ENCODE data around the gene MED1. TPM values are rescaled to one million over a fixed set of nuclear protein-coding genes. Genes with fewer than 3 reads are reported as not detected.

MED1 gene
- total and polyA plus RNA-seq, 2 of the 4 experiments (the other 2 are of a cell fraction), result 16.9 to 24.2 TPM

DNA sequence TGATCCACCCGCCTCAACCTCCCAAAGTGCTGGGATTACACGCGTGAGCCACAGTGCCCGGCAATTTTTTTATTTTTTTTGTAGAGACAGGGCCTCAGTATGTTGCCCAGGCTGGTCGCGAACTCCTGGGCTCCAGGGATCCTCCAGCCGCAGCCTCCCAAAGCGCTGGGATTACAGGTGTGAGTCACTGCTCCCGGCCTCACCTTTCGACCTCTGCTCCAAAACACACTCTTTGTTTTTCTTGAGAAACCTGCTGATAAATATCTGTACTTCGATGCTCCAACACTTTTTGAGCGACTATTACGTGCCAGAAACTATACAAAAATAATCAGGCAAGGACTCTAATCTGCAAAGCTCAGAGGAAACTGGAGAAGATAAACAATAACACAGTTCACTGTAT lies 1.0 kb downstream of the MED1 start:
- peak overlapping the region; percentile 99; the same call in 1 of the 2 replicates for H3K9ac ChIP-seq (ENCODE audit: low read depth, low read length)
- peaks cover 19 to 41% of the 10 kb centered on the region in 2 experiments for H3K79me1 ChIP-seq (ENCODE audit: low read depth in 1 of 2, low read length in 2 of 2)
- H3K4me1 ChIP-seq (ENCODE audit: control insufficient read depth, insufficient read depth, low read length), result peaks cover 3% of the 10 kb centered on the region; the same call in 1 of the 2 replicates
- no peak overlapping the region for H3K14ac ChIP-seq (replicated peaks; ENCODE audit: low read depth, low read length)
- BruUV-seq (replicated peaks), result no TSS peak
- DNase-seq, result no peak
- no peak overlapping the region for H4K5ac ChIP-seq (ENCODE audit: low read depth, low read length)
- H3K18ac ChIP-seq (ENCODE audit: low read depth, low read length), result no peak overlapping the region
- H2BK5ac ChIP-seq (ENCODE audit: low read depth, low read length, poor library complexity, severe bottlenecking), result no peak overlapping the region
- no peak overlapping the region for H2BK120ac ChIP-seq (ENCODE audit: low read depth, low read length)
- no peak overlapping the region for H3K56ac ChIP-seq (ENCODE audit: extremely low read depth, insufficient read depth, low read length)
- no peak overlapping the region for H3K27ac ChIP-seq (ENCODE audit: insufficient read depth, low read length)
- H3K4me3 ChIP-seq (ENCODE audit: insufficient read depth, low read depth, low read length), result peak overlapping the region; percentile 91; the same call in 1 of the 2 replicates
- H2BK15ac ChIP-seq (ENCODE audit: low read depth, low read length), result no peak overlapping the region
- dilution Hi-C loops (cut with HindIII; ENCODE audit: low sequenced_read_pairs, unreplicated experiment) (no loop called here), in situ Hi-C loops (cut with MboI; ENCODE audit: low sequenced_read_pairs) (no loop called here), intact Hi-C loops (cut with micrococcal nuclease) (no loop called here)
- no peak overlapping the region for H3K23ac ChIP-seq (ENCODE audit: low read depth, low read length)
- peak overlapping the region; percentile 88 for H3K4me2 ChIP-seq (ENCODE audit: low read depth, low read length)
- H3K9me3 ChIP-seq (ENCODE audit: control insufficient read depth, insufficient read depth, low read length), result no peaks in the 10 kb centered on the region
- WGBS, 2 experiments (ENCODE audit: extremely low coverage in 2 of 2, insufficient read length in 1 of 2), result 79% methylated on average over 11 of the region's 13 CpGs; no CpG with 5 or more reads in 1 of the 2 experiments
- H4K91ac ChIP-seq (ENCODE audit: insufficient read depth, low read depth, low read length), result no peak overlapping the region
- H2BK20ac ChIP-seq (ENCODE audit: low read depth, low read length), result no peak overlapping the region
- no peak overlapping the region for H4K8ac ChIP-seq (ENCODE audit: low read depth in 2 of 2, low read length in 2 of 2)
- H4K20me1 ChIP-seq (ENCODE audit: insufficient read depth, low read length), result peaks cover 4% of the 10 kb centered on the region; the same call in 1 of the 2 replicates
- TF ChIP-seq FOS (IDR thresholded peaks at IDR 0.05; ENCODE audit: low read depth, low read length) (no peak), RCOR1 (IDR thresholded peaks at IDR 0.05; ENCODE audit: insufficient replicate concordance, low read length) (no peak), RFX5 (IDR thresholded peaks at IDR 0.05; ENCODE audit: low read depth, low read length) (no peak), NFE2L2 (IDR thresholded peaks at IDR 0.05; ENCODE audit: low read depth, low read length) (no peak), MAFK (IDR thresholded peaks at IDR 0.05; ENCODE audit: low read depth, low read length) (no peak), RAD21 (IDR thresholded peaks at IDR 0.05; ENCODE audit: low read length) (no peak), CEBPB (IDR thresholded peaks at IDR 0.05; ENCODE audit: low read depth, low read length) (no peak), MXI1 (IDR thresholded peaks at IDR 0.05; ENCODE audit: borderline replicate concordance, low read depth, low read length) (no peak), CHD1 (IDR thresholded peaks at IDR 0.05; ENCODE audit: low read depth, low read length) (no peak), SMC3 (IDR thresholded peaks at IDR 0.05; ENCODE audit: low read depth, low read length) (no peak), POLR2A (IDR thresholded peaks at IDR 0.05; ENCODE audit: low read depth, low read length) (no peak), ELK1 (IDR thresholded peaks at IDR 0.05; ENCODE audit: borderline replicate concordance, low read depth, low read length) (no peak)
- TF ChIP-seq, protein P1, sequence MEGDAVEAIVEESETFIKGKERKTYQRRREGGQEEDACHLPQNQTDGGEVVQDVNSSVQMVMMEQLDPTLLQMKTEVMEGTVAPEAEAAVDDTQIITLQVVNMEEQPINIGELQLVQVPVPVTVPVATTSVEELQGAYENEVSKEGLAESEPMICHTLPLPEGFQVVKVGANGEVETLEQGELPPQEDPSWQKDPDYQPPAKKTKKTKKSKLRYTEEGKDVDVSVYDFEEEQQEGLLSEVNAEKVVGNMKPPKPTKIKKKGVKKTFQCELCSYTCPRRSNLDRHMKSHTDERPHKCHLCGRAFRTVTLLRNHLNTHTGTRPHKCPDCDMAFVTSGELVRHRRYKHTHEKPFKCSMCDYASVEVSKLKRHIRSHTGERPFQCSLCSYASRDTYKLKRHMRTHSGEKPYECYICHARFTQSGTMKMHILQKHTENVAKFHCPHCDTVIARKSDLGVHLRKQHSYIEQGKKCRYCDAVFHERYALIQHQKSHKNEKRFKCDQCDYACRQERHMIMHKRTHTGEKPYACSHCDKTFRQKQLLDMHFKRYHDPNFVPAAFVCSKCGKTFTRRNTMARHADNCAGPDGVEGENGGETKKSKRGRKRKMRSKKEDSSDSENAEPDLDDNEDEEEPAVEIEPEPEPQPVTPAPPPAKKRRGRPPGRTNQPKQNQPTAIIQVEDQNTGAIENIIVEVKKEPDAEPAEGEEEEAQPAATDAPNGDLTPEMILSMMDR (conservative IDR thresholded peaks at IDR 0.05; ENCODE audit: low read depth, low read length), result no peak
- TF ChIP-seq, protein P2, sequence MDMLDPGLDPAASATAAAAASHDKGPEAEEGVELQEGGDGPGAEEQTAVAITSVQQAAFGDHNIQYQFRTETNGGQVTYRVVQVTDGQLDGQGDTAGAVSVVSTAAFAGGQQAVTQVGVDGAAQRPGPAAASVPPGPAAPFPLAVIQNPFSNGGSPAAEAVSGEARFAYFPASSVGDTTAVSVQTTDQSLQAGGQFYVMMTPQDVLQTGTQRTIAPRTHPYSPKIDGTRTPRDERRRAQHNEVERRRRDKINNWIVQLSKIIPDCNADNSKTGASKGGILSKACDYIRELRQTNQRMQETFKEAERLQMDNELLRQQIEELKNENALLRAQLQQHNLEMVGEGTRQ (IDR thresholded peaks at IDR 0.05; ENCODE audit: low read depth, low read length), result no peak
- H2AK5ac ChIP-seq (ENCODE audit: low read depth, low read length), result no peak overlapping the region
- H2AFZ ChIP-seq (replicated peaks; ENCODE audit: low read length, poor library complexity), result no peak overlapping the region
- H3K9me1 ChIP-seq (ENCODE audit: insufficient read depth, low read length), result peaks cover 3% of the 10 kb centered on the region; the same call in 1 of the 2 replicates
- ChIA-PET POLR2A (ENCODE audit: unreplicated experiment) (interaction anchor here (0.7 to 1.6 kb wide), 2 partner anchors 11 to 178 kb away, joined by 9 to 19 read pairs; partner anchors contain the start of gene CDK12), CTCF (interaction anchor here (1.0 kb wide), 1 partner anchor 31 kb away, joined by 3 read pairs; no protein-coding TSS in a partner anchor)
- H2AK9ac ChIP-seq (replicated peaks; ENCODE audit: low read depth, low read length, poor library complexity), result no peak overlapping the region
- H3K27me3 ChIP-seq (ENCODE audit: control insufficient read depth, insufficient read depth, low read length), result no peaks in the 10 kb centered on the region
- no peak for ATAC-seq (ENCODE audit: low read depth)
- H3K4ac ChIP-seq (ENCODE audit: low read depth, low read length), result no peak overlapping the region
- peaks cover 17% of the 10 kb centered on the region for H3K36me3 ChIP-seq (ENCODE audit: control insufficient read depth, insufficient read depth, low read length)
